GM21447 (cell line): Measurements from ENCODE around the gene CYB561A3.
A peak's percentile ranks its signal among the peaks of the same experiment; 100 is the strongest.

ENCODE experiments used
- ATAC-seq: cut with Tn5 transposase; IDR thresholded peaks from one replicate; pipeline ENCODE4 v1.9.1; 2021; ENCODE audit not compliant: unreplicated experiment

CYB561A3 gene

GRCh38 chr11:61345954-61346843 lies 15.5 kb downstream of the CYB561A3 start:
- no peak for ATAC-seq

- no peak for ATAC-seq
These were observed 16.5 kb downstream of the CYB561A3 start for GRCh38 chr11:61345170-61345610.

DNA sequence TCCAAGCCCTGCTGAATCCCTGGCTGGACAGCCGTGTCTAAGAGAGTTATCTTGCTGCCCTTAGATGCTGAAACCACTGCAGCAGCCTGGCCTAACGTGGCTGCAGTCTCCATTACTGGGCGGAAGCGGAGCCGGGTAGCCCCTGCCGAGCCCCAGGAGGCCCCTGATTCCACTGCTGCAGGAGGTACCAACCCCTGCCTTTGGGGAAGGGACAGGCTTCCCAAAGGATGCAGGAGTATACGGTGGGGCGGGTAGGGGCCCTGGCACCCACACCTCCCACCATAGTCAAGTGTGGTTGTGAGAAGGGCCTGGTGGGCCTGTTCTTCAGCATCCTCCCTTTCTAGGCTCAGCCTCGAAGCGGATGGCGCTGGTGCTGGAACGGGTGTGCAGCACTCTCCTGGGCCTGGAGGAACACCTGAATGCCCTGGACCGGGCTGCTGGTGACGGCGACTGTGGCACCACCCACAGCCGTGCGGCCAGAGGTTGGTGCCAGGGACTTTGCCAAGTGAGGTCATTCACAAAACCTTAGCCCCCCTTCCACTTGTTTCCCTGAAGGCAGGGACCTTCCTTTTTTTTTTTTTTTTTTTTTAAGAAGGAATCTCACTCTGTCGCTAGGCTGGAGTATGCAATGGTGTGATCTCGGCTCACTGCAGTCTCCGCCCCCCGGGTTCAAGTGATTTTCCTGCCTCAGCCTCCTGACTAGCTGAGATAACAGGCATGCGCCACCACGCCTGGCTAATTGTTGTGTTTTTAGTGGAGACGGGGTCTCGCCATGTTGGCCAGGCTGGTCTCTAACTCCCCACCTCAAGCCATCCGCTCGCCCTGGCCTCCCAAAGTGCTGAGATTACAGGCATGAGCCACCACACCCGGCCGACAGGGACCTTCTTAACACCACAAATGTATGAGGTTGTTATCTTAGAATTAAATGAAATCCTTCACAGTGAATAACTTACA lies 17.6 kb downstream of the CYB561A3 start:
- no peak for ATAC-seq

DNA sequence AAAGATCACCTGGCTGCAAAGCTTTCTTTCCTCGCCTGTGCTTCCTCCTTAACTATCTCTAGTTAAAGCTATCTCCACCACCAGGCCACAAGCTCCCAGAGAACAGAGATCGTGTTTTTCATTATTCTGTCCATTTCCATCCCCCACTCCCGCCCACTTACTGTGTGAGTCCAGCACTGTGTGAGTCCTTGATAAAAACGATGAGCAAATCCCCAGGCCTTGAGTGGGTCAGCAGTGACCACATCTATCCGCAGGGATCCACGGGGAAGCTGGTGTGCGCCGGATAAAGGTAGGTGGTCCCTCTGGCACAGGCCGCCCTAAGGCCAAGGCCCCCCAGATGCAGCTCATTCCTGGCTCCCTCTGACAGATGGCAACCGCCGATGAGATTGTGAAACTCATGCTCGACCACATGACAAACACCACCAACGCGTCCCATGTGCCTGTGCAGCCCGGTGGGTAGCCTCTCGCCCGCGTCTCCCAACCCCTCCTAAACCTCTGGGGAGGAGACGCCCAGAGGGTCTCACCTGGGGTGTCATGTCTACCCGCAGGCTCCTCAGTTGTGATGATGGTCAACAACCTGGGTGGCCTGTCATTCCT lies 19.4 kb downstream of the CYB561A3 start:
- no peak for ATAC-seq

- ATAC-seq = no peak
These were observed 20.0 kb downstream of the CYB561A3 start for GRCh38 chr11:61341706-61342105.

- no peak for ATAC-seq
These were observed 20.7 kb downstream of the CYB561A3 start for GRCh38 chr11:61340979-61341378.

DNA sequence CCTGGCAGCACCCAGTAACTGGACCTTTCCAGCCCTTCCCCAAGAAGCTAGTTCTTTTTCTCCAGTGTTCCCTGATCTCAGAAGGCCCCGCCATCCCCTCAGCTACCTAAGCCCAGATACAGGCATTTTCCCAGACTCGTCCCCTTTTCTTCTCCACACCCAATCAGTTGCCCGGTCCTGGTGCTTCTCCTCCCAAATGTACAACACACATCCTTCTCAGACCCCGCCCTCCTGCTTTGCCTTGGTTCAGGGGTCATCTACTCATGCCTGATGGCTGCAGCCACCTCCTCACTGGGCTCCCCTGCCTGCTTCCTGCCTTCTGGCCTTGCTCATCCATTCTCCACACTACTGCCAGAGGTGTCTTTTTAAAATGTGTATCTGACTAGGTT lies 22.2 kb downstream of the CYB561A3 start:
- ATAC-seq = no peak

- no peak for ATAC-seq
These were observed 22.7 kb downstream of the CYB561A3 start for GRCh38 chr11:61338783-61339489.

DNA sequence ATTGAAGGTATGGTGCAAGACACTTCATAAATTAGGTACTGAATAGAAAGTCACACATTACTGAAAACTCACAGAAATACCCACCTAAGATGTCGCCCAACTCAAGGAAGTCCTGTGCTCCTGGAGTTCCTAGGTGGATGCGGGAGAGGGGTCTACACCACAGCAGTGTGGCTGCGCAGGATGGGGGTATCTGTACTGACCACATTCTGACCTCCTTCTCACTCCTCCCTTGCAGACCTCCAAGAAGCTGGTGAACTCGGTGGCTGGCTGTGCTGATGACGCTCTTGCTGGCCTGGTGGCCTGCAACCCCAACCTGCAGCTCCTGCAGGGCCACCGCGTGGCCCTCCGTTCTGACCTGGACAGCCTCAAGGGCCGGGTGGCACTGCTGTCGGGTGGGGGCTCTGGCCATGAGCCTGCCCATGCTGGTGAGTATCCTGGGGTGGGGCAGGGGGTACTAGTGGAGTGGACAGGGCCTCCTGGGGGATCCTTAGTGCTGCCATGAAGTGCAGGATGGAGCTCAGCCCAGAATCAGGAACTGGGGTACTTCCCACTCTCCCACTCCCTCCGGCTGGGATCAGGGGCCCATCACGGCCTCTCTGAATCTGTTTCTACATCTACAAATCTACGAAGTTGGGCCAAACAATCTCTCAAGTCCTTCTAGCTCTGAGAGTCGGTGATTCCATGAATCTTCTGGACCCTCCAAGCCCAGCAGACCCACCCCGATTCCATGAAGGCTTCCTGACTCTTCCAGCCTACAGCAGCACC lies 23.8 kb downstream of the CYB561A3 start:
- ATAC-seq = no peak

DNA sequence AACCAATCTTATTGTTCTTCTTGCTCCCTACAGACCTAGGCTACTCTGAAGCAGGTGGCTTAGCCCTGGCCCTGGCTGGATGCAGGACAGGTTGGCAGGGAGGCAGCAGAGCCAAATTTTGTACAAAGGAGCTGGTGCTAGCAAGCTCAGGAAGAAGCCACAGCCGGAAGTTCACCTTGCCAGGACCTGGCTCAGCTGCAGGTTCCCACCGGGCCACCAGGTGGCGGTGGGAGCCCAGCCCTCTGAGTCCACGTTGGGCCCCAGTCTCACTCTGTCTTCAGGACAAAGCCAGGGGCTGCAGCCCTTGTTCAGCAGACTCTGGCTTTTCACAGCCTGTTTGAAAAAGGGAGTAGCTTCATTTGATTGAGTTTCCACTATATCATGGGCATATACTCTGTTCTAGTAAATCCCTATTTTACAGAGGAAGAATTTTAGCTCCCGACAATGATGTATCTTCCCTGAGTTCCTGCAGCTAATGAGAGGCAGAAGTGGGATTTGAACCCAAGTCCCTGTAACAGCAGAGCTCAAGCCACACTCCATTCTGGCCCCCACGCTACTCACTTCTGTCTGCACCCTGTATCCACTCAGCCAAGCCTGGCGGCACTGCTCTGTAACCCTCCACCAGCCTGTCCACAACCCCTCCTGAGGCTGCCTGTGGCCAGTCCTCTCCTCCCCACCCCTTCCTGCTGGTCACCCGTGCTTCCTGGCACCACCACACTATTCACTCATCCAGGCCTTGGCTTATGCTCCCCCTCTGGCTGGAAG lies 25.3 kb downstream of the CYB561A3 start:
- peak; percentile 43 for ATAC-seq

GRCh38 chr11:61335355-61335710 lies 26.3 kb downstream of the CYB561A3 start:
- ATAC-seq = no peak

- ATAC-seq = no peak
These were observed 27.0 kb downstream of the CYB561A3 start for GRCh38 chr11:61334434-61335354.

- peak; percentile 5 for ATAC-seq
These were observed 27.9 kb downstream of the CYB561A3 start for GRCh38 chr11:61333550-61334433.

DNA sequence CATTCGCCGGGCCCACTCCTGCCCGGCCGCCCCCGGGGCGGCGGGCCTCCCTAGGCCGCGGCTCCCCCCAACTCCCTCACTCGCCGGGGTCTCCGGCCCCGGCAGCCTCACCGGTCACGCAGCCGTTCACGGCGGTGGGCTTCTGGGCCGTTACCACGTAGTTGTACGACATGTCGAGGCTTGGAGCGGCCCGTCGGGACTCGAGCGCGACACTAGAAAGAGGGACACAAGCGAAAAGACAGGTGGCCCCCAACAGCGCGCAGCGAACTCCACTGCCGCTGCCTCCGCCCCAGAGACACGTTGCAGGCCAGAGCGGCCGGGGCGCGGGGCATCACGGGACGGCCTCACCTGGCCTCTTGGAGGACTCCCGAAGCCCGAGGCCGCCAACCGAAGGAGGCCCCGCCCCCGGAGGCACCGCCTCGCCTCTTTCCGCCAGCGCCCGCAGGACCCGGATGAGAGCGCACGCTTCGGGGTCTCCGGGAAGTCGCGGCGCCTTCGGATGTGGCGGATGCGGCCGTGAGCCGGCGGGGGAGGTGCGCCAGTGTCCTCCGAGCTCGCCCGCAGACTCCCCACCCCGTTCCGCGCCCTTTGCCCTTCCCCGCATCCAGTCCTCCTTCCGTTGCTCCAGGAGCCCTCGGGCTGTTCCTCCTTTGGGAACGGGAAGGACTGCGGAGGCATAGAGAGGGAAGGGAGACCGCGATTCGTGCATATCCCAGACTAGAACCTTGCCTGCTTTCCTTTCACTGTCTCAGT lies 28.7 kb downstream of the CYB561A3 start, which contains the start of the genes DDB1 and TKFC:
Gene DDB1, minus strand, starts transcription at position 309 of the 753 bp plus-strand sequence. Its CDS starts 137 bp downstream, at position 172.
Gene TKFC, plus strand, starts transcription at position 432 of the 753 bp plus-strand sequence. CDS start 1,501 bp downstream, outside the sequence.
- peak; percentile 83 for ATAC-seq

DNA sequence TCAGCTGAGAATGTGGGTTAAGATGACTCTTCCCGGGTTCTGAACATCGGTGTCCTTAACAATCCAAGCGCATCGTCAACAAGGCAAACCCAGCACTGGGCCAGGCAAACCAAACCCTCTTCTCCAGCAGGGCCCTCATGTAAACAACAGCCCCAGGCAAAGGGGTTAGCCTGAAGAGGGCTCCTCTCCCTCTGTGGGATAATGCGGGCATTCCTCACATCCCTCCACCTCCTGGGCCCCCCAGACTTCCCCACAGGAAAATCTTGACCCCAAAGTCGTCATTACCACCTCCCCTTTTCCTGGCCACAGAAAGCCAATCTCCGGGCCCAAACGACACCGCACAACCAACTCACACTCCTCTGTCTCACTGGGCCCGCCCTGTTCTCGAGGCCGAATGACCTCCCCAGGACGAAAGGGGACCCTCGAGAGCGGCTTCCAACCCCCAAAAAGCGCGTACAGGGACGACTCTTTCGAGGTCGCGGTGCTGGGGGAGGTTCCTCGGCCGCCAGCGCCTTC lies 29.3 kb downstream of the CYB561A3 start:
- no peak for ATAC-seq

DNA sequence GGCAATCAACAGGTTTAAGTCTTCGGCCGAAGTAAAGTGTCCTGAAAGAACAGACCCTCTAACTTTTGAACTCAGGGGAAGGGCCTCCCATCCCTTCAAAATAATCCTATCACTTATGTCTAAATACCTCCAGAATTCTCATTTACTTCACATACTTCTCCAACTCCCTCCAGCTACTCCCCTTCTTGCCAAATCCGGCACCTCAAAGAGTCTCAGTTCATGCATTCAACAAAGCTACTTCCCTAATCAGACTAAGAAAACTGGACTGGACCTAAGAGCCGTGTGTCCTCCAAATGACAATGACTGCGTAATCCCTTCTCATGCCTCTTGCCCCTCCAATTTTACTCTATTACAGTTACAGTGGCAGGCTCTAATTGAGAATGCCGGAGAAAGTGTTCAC lies 30.0 kb downstream of the CYB561A3 start:
- ATAC-seq = no peak
